Right ventricle myocardium inferior (tissue), 1 donor: Measurements from ENCODE around the gene ZFP36. TPM values are rescaled to one million over a fixed set of nuclear protein-coding genes. Genes with fewer than 3 reads are reported as not detected.
"Not testable (repeated sequence)": the region's sequence is repeated elsewhere in the genome, so short reads cannot be mapped to it uniquely, and the experiment has no call there.

Experiments used
- ATAC-seq: fragments of 200-7000 bp; cut with Tn5 transposase; one replicate; pipeline ENCODE4 v1.9.1; 2020; ENCODE audit warnings: mild to moderate bottlenecking, moderate library complexity
- DNase-seq: peaks from one replicate; pipeline ENCODE4 v3.0.0; 2021; ENCODE audit errors: missing footprints
- intact Hi-C: fragments of 100-400 bp; cut with DNase I; formaldehyde crosslinking; loops from one replicate; pipeline ENCODE4 v1.11.0; 2022
- microRNA-seq: library from miRNA; unstranded; fragments of <30 nt; microRNA quantifications from one replicate; pipeline ENCODE4 v1.2.0, GENCODE V29; 2020
- total RNA-seq: library from RNA; stranded (reverse); fragmentation: NEBNext Ultra II Directional; extraction: Animal tissue kit (Norgen Biotek cat#: 25700); gene quantifications from one replicate; pipeline ENCODE4 v1.2.1, GENCODE V29; 2021
- donor health status: DM: no; HTN: yes; CAD: no; lungs with severe emphysema.

ZFP36 gene
- total RNA-seq, 1 donor from 2014 or later: 48.7 TPM

- DNase-seq, intact Hi-C loops, ATAC-seq: not testable (repeated sequence)
Measured at GRCh38 chr19:39451257-39451656, 44.6 kb downstream of the ZFP36 start.

Small RNAs within 50 kb of the gene (microRNA-seq; reads per million reads assigned to microRNA genes)
- gene MIR4530: not detected

Other genes starting within 250 kb of the ZFP36 start
- gene NCCRP1, start 209.9 kb upstream of the ZFP36 start, total RNA-seq: not detected
- gene SYCN, start 202.6 kb upstream of the ZFP36 start, total RNA-seq: not detected
- gene IFNL3, start 161.8 kb upstream of the ZFP36 start, total RNA-seq: not detected
- gene IFNL4, start 158.0 kb upstream of the ZFP36 start, total RNA-seq: not detected
- gene IFNL2, start 138.5 kb upstream of the ZFP36 start, total RNA-seq: not detected
- gene IFNL1, start 110.4 kb upstream of the ZFP36 start, total RNA-seq: not detected
- 0.41 TPM for gene LRFN1, start 86.0 kb upstream of the ZFP36 start, total RNA-seq
- 20.2 TPM for gene GMFG, start 70.8 kb upstream of the ZFP36 start, total RNA-seq
- 40.6 TPM for gene SAMD4B, start 64.4 kb upstream of the ZFP36 start, total RNA-seq
- 34.5 TPM for gene PAF1, start 15.7 kb upstream of the ZFP36 start, total RNA-seq
- gene MED29, start 15.5 kb upstream of the ZFP36 start, total RNA-seq: 21.8 TPM
- gene PLEKHG2, start 5.8 kb downstream of the ZFP36 start, total RNA-seq: 10.4 TPM
- 1,258 TPM for gene RPS16, start 29.1 kb downstream of the ZFP36 start, total RNA-seq
- gene SUPT5H, start 38.7 kb downstream of the ZFP36 start, total RNA-seq: 80.6 TPM
- gene TIMM50, start 74.0 kb downstream of the ZFP36 start, total RNA-seq: 75.9 TPM
- not detected for gene DLL3, start 92.1 kb downstream of the ZFP36 start, total RNA-seq
- gene SELENOV, start 108.3 kb downstream of the ZFP36 start, total RNA-seq: not detected
- gene EID2B, start 126.0 kb downstream of the ZFP36 start, total RNA-seq: 1.7 TPM
- 10.7 TPM for gene EID2, start 133.3 kb downstream of the ZFP36 start, total RNA-seq
- not detected for gene LGALS13, start 195.7 kb downstream of the ZFP36 start, total RNA-seq
- gene LGALS16, start 249.1 kb downstream of the ZFP36 start, total RNA-seq: not detected